ENCODE results near the gene GNG14.
"Not testable (repeated sequence)": the region's sequence is repeated elsewhere in the genome, so short reads cannot be mapped to it uniquely, and the experiment has no call there.

Gene GNG14

GRCh38 chr19:12668346-12668745 lies 19.5 kb upstream of the GNG14 start:
- no peak for DNase-seq

- peak; percentile 67 to 73 for DNase-seq
Measured at GRCh38 chr19:12668932-12669269, 18.9 kb upstream of the GNG14 start.

GRCh38 chr19:12669270-12670158 lies 18.3 kb upstream of the GNG14 start:
- DNase-seq: peak; percentile 63 to 64

- no peak for DNase-seq
Measured at GRCh38 chr19:12670159-12670928, 17.5 kb upstream of the GNG14 start.

GRCh38 chr19:12672744-12673143 lies 15.1 kb upstream of the GNG14 start:
- no peak for DNase-seq

GRCh38 chr19:12675399-12675798 lies 12.4 kb upstream of the GNG14 start:
- no peak for DNase-seq

- DNase-seq: no peak
Measured at GRCh38 chr19:12675940-12676339, 11.9 kb upstream of the GNG14 start.

GRCh38 chr19:12676384-12676792 lies 11.4 kb upstream of the GNG14 start:
- peak; percentile 85 for DNase-seq

GRCh38 chr19:12676928-12677327 lies 10.9 kb upstream of the GNG14 start:
- DNase-seq: no peak

- not testable (repeated sequence) for DNase-seq
Measured at GRCh38 chr19:12678039-12678438, 9.8 kb upstream of the GNG14 start.

GRCh38 chr19:12680034-12680433 lies 7.8 kb upstream of the GNG14 start:
- DNase-seq: no peak

GRCh38 chr19:12681074-12681987 lies 6.5 kb upstream of the GNG14 start, which contains the start of gene DHPS:
TSS of gene DHPS (minus strand) at chr19:12681880. CDS start at chr19:12681766, 114 bp downstream.
- DNase-seq: peak; percentile 84 to 88

- no peak for DNase-seq
Measured at GRCh38 chr19:12685831-12686230, 2.0 kb upstream of the GNG14 start.

GRCh38 chr19:12689012-12689411 lies 1.2 kb downstream of the GNG14 start:
- DNase-seq: no peak

GRCh38 chr19:12689581-12690216 lies 1.9 kb downstream of the GNG14 start:
- no peak for DNase-seq

GRCh38 chr19:12692960-12693359 lies 5.2 kb downstream of the GNG14 start:
- DNase-seq: no peak

- DNase-seq: no peak
Measured at GRCh38 chr19:12694641-12695040, 6.8 kb downstream of the GNG14 start.

GRCh38 chr19:12695096-12695495 lies 7.3 kb downstream of the GNG14 start:
- DNase-seq: no peak

GRCh38 chr19:12695514-12695913 lies 7.7 kb downstream of the GNG14 start:
- no peak for DNase-seq

GRCh38 chr19:12695997-12696365 lies 8.2 kb downstream of the GNG14 start:
- DNase-seq: no peak

GRCh38 chr19:12696366-12697335 lies 8.9 kb downstream of the GNG14 start, which contains the start of gene FBXW9:
TSS of gene FBXW9 (minus strand) at chr19:12696631. CDS start at chr19:12696581, 50 bp downstream.
- peak; percentile 97 to 98 for DNase-seq
